ENCODE measurements around the gene CNTNAP2. TPM values are rescaled to one million over a fixed set of nuclear protein-coding genes. Genes with fewer than 3 reads are reported as not detected.

CNTNAP2 gene
- total RNA-seq, 4 donors from 2014 or later = 0.29 to 0.88 (median 0.33) TPM; not detected in 1

GRCh38 chr7:146262527-146262926, 145.9 kb downstream of the CNTNAP2 start:
- no peaks in the 10 kb centered on the region for H3K4me1 ChIP-seq
- no peaks in the 10 kb centered on the region for H3K36me3 ChIP-seq
- intact Hi-C loops (cut with DNase I) = no loop called here
- TF ChIP-seq POLR2A (IDR thresholded peaks at IDR 0.05) = no peak
- TF ChIP-seq, protein P1, sequence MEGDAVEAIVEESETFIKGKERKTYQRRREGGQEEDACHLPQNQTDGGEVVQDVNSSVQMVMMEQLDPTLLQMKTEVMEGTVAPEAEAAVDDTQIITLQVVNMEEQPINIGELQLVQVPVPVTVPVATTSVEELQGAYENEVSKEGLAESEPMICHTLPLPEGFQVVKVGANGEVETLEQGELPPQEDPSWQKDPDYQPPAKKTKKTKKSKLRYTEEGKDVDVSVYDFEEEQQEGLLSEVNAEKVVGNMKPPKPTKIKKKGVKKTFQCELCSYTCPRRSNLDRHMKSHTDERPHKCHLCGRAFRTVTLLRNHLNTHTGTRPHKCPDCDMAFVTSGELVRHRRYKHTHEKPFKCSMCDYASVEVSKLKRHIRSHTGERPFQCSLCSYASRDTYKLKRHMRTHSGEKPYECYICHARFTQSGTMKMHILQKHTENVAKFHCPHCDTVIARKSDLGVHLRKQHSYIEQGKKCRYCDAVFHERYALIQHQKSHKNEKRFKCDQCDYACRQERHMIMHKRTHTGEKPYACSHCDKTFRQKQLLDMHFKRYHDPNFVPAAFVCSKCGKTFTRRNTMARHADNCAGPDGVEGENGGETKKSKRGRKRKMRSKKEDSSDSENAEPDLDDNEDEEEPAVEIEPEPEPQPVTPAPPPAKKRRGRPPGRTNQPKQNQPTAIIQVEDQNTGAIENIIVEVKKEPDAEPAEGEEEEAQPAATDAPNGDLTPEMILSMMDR (IDR thresholded peaks at IDR 0.05) = no peak
- H3K27ac ChIP-seq = no peak overlapping the region
- no peak overlapping the region for H3K4me3 ChIP-seq (replicated peaks in 1 of 3)
- no peak for DNase-seq
- WGBS, 2 donors = 73 to 79% methylated on average over 1 of the region's 1 CpG
- H3K27me3 ChIP-seq = no peaks in the 10 kb centered on the region
- no peaks in the 10 kb centered on the region for H3K9me3 ChIP-seq

DNA sequence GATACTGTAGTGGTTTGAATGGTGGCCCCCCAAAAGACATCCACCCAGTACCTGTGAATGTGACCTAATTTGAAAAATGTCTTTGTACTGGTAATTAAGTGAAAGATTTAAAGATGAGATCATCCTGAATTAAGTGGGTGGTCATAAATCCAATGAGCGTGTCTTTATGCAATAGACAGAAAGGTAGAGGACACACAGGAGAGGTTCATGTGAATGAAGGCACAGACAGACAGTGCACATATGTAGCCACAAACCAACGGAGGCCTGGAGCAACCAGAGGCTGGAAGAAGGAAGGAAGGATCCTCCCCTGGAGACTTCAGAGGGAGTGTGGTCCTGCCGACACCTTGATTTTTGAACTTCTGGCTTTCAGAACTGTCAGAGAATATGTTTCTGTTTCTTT, 160.3 kb downstream of the CNTNAP2 start:
- no peak for TF ChIP-seq POLR2A (IDR thresholded peaks at IDR 0.05)
- TF ChIP-seq, protein P1 (IDR thresholded peaks at IDR 0.05) = no peak
- Histone ChIP-seq H3K9me3 (no peaks in the 10 kb centered on the region), H3K27me3 (no peaks in the 10 kb centered on the region), H3K4me1 (no peaks in the 10 kb centered on the region), H3K36me3 (no peaks in the 10 kb centered on the region), H3K4me3 (replicated peaks in 1 of 3) (no peak overlapping the region), H3K27ac (no peak overlapping the region)
- intact Hi-C loops (cut with DNase I) = no loop called here
- DNase-seq = no peak
- 88 to 96% methylated on average over 3 of the region's 3 CpGs for WGBS, 2 donors

GRCh38 chr7:146285418-146285817, 168.8 kb downstream of the CNTNAP2 start:
- Histone ChIP-seq H3K9me3 (no peaks in the 10 kb centered on the region), H3K27ac (no peak overlapping the region), H3K4me1 (no peaks in the 10 kb centered on the region), H3K4me3 (replicated peaks in 1 of 3) (no peak overlapping the region), H3K36me3 (no peaks in the 10 kb centered on the region), H3K27me3 (no peaks in the 10 kb centered on the region)
- intact Hi-C loops (cut with DNase I) = no loop called here
- WGBS, 2 donors = 86 to 87% methylated on average over 3 of the region's 3 CpGs
- TF ChIP-seq, protein P1 (IDR thresholded peaks at IDR 0.05) = no peak
- no peak for TF ChIP-seq POLR2A (IDR thresholded peaks at IDR 0.05)
- no peak for DNase-seq

DNA sequence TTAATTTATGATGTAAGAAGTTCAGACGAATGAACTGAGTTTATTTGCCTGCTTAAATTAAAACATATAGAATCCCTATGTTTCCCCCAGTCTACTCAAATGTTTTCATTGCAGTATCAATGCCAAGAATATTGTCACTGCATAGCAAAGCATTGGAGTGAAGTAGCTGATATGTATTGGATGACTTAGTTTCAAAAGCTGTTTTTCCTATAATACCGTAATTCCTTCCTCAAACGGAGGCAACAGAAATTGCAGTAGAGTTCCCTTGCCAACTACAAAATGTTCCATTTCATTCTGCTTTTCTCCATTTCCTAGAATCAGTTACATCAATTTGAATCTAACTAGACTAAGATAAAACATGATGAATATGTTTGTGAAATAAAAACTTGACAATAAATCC, 174.1 kb downstream of the CNTNAP2 start:
- no peaks in the 10 kb centered on the region for H3K9me3 ChIP-seq
- no peak overlapping the region for H3K27ac ChIP-seq
- no peaks in the 10 kb centered on the region for H3K27me3 ChIP-seq
- TF ChIP-seq POLR2A (IDR thresholded peaks at IDR 0.05) = no peak
- TF ChIP-seq, protein P1 (IDR thresholded peaks at IDR 0.05) = no peak
- no peak for DNase-seq
- H3K4me1 ChIP-seq = no peaks in the 10 kb centered on the region
- WGBS, 2 donors = 81 to 85% methylated on average over 3 of the region's 3 CpGs
- intact Hi-C loops (cut with DNase I) = no loop called here
- no peak overlapping the region for H3K4me3 ChIP-seq (replicated peaks in 1 of 3)
- H3K36me3 ChIP-seq = no peaks in the 10 kb centered on the region

DNA sequence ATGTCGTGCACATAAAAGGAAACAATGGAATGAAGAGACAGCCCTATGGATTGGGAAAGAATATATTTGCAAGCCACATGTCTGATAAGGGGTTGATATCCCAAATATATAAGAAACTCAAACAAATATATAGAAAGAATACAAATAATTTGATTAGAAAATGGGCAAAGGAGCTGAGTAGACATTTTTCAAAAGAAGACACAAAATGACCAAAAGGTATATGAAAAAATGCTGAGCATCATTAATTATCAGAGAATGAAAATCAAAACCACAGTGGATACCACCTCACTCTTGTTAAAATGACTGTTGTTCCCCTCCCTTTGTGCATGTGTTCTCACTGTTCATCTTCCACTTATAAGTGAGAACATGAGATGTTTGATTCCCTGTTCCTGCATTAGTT, 175.3 kb downstream of the CNTNAP2 start:
- no peak for TF ChIP-seq POLR2A (IDR thresholded peaks at IDR 0.05)
- TF ChIP-seq, protein P1 (IDR thresholded peaks at IDR 0.05) = no peak
- H3K4me3 ChIP-seq (replicated peaks in 1 of 3) = no peak overlapping the region
- no peaks in the 10 kb centered on the region for H3K27me3 ChIP-seq
- DNase-seq = no peak
- intact Hi-C loops (cut with DNase I) = no loop called here
- 90 to 92% methylated on average over 1 of the region's 1 CpG for WGBS, 2 donors
- H3K9me3 ChIP-seq = no peaks in the 10 kb centered on the region
- H3K27ac ChIP-seq = no peak overlapping the region
- H3K36me3 ChIP-seq = no peaks in the 10 kb centered on the region
- H3K4me1 ChIP-seq = no peaks in the 10 kb centered on the region
